PC-9 (cell line): ENCODE results near the gene SNX8.

Experiments
- CTCF ChIP-seq: fragments of 200-600 bp; sonication (generic); conservative IDR thresholded peaks from 2 replicates; pipeline ENCODE4 v1.6.1; 2017; ENCODE audit warnings: mixed run types, antibody characterized with exemption, mild to moderate bottlenecking, moderate library complexity
- EZH2 ChIP-seq: fragments of 200-600 bp; sonication (generic); IDR thresholded peaks from 2 replicates; pipeline ENCODE4 v1.8.0; 2017; ENCODE audit warnings: antibody characterized with exemption, low read depth

- TF ChIP-seq CTCF (no peak), EZH2 (no peak)
Measured at GRCh38 chr7:2296832-2297231, 17.4 kb downstream of the SNX8 start.
